Lower leg skin (tissue), 3 donors: ENCODE data around the gene FHOD3.

Experiments used
- POLR2A ChIP-seq, 2 donors: fragments of 450-650 bp; IDR thresholded peaks; one replicate each; pipeline ENCODE4 v1.6.1; 2016 to 2017; ENCODE audit warnings: antibody characterized with exemption in 2 of 2, mild to moderate bottlenecking in 1 of 2, moderate library complexity in 1 of 2
- TF ChIP-seq, protein P1 (sequence below), 3 donors: fragments of 450-650 bp; IDR thresholded peaks; one replicate each; pipeline ENCODE4 v1.5.1; 2016; ENCODE audit warnings: antibody characterized with exemption in 3 of 3, mild to moderate bottlenecking in 3 of 3, moderate library complexity in 2 of 3

DNA sequence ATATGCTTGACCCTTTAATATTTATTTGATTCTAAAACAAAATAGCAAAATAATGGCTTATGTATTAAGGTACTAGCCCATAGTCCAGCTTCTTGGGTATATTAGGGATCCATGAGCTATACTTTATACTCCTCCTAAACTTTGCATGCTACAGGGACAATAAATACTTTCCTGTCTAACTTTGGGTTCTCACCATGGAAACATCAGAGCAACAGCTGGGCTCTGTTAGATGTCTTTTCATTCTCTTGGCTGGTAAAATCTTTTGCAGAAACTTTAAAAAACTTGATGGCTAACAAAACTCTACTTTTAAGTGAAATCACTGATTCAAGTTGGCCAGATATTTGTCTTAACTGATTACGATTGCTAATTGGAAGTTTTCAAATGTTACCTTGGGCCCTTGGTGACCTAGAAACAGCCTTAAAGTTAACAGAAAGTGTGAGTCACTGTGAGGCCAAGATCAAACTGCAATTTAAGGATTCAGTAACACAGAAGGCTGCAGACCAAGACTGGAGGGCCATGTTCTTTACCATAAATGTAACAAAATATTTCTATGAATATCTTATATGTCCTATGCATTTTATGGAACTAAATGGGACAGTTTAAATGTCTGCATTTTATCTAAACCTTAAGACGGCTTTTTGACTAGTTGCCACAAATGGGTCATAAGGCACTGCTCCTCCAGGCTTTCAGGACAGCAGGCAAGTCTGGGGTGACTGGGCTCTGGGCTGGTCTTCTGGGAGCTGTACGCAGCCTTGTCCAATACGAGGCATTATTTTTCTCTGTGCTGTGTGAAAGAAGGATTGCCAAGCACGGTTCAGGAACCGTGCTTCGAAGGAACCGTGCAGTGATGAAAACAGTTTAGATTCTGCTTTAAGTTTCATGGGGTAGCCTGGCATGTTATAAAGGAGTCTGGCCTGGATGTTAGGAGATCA is 342.8 kb downstream of the FHOD3 start:
- TF ChIP-seq, protein P1, sequence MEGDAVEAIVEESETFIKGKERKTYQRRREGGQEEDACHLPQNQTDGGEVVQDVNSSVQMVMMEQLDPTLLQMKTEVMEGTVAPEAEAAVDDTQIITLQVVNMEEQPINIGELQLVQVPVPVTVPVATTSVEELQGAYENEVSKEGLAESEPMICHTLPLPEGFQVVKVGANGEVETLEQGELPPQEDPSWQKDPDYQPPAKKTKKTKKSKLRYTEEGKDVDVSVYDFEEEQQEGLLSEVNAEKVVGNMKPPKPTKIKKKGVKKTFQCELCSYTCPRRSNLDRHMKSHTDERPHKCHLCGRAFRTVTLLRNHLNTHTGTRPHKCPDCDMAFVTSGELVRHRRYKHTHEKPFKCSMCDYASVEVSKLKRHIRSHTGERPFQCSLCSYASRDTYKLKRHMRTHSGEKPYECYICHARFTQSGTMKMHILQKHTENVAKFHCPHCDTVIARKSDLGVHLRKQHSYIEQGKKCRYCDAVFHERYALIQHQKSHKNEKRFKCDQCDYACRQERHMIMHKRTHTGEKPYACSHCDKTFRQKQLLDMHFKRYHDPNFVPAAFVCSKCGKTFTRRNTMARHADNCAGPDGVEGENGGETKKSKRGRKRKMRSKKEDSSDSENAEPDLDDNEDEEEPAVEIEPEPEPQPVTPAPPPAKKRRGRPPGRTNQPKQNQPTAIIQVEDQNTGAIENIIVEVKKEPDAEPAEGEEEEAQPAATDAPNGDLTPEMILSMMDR (IDR thresholded peaks at IDR 0.05), result no peak
- no peak for TF ChIP-seq POLR2A (IDR thresholded peaks at IDR 0.05)
